Mesenchymal stem cell (in vitro differentiated cells and primary cell): Measurements from ENCODE around the gene CCSER1.

Source experiments
- DNase-seq: peaks from one replicate; pipeline ENCODE4 v3.0.0-alpha.2; 2013
- H2AFZ ChIP-seq: one replicate; pipeline ENCODE4 v1.6.1; 2013; ENCODE audit warnings: low read depth, mild to moderate bottlenecking, control low read depth, inconsistent platforms, low read length, moderate library complexity
- H2AK5ac ChIP-seq: 2 replicates; pipeline ENCODE4 v1.6.1; 2013; ENCODE audit warnings: low read length, moderate library complexity, mild to moderate bottlenecking, inconsistent platforms; ENCODE audit not compliant: severe bottlenecking
- H2BK120ac ChIP-seq: one replicate; pipeline ENCODE4 v1.6.1; 2013; ENCODE audit warnings: low read depth, mild to moderate bottlenecking, inconsistent platforms, low read length, moderate library complexity
- H2BK12ac ChIP-seq, 2 experiments: one replicate each; pipeline ENCODE4 v1.6.1; 2013; ENCODE audit warnings: inconsistent platforms in 2 of 2, low read length in 2 of 2, mild to moderate bottlenecking in 2 of 2, moderate library complexity in 2 of 2, control low read depth in 1 of 2
- H2BK15ac ChIP-seq: one replicate; pipeline ENCODE4 v1.6.1; 2013; ENCODE audit warnings: mild to moderate bottlenecking, low read depth, inconsistent platforms; ENCODE audit not compliant: poor library complexity, severe bottlenecking
- H2BK5ac ChIP-seq: 2 replicates; pipeline ENCODE4 v1.6.1; 2013; ENCODE audit warnings: low read depth, mild to moderate bottlenecking, low read length, control low read depth, inconsistent platforms; ENCODE audit not compliant: poor library complexity, severe bottlenecking
- H3K14ac ChIP-seq, 2 experiments: one replicate each; pipeline ENCODE4 v1.6.1; 2013; ENCODE audit warnings: inconsistent platforms in 2 of 2, low read length in 2 of 2, control low read depth in 1 of 2, mild to moderate bottlenecking in 1 of 2, moderate library complexity in 1 of 2
- H3K18ac ChIP-seq, 2 experiments: one replicate each; pipeline ENCODE4 v1.6.1; 2013; ENCODE audit warnings: inconsistent platforms in 2 of 2, low read length in 2 of 2, control low read depth in 1 of 2, low read depth in 1 of 2, mild to moderate bottlenecking in 1 of 2
- H3K23ac ChIP-seq, 2 experiments: one replicate each; pipeline ENCODE4 v1.6.1; 2013; ENCODE audit warnings: inconsistent platforms in 2 of 2, low read length in 2 of 2, mild to moderate bottlenecking in 2 of 2, moderate library complexity in 2 of 2, control low read depth in 1 of 2
- H3K27ac ChIP-seq: 2 replicates; pipeline ENCODE4 v1.5.1; 2013; ENCODE audit warnings: mild to moderate bottlenecking, moderate library complexity, low read length, control low read depth, inconsistent platforms; ENCODE audit not compliant: poor library complexity, severe bottlenecking
- H3K27me3 ChIP-seq, 2 experiments: 2 replicates each; pipeline versions ENCODE4 v1.6.1 to v1.7.0; 2013; ENCODE audit warnings: low read length in 2 of 2, mild to moderate bottlenecking in 2 of 2, moderate library complexity in 2 of 2, control low read depth in 1 of 2, inconsistent platforms in 1 of 2; ENCODE audit not compliant: control insufficient read depth in 1 of 2, insufficient read depth in 1 of 2
- H3K36me3 ChIP-seq, 2 experiments: 2 replicates each; pipeline versions ENCODE4 v1.6.1 to v1.7.0; 2013; ENCODE audit warnings: low read length in 2 of 2, control low read depth in 1 of 2, inconsistent platforms in 1 of 2, low read depth in 1 of 2, mild to moderate bottlenecking in 1 of 2; ENCODE audit not compliant: insufficient read depth in 2 of 2, control insufficient read depth in 1 of 2
- H3K4ac ChIP-seq, 2 experiments: one replicate each; pipeline ENCODE4 v1.6.1; 2013; ENCODE audit warnings: inconsistent platforms in 2 of 2, low read length in 2 of 2, mild to moderate bottlenecking in 2 of 2, moderate library complexity in 2 of 2, control low read depth in 1 of 2, low read depth in 1 of 2
- H3K4me1 ChIP-seq: 2 replicates; pipeline ENCODE4 v1.6.1; 2013; ENCODE audit warnings: low read depth, low read length, control low read depth; ENCODE audit not compliant: control insufficient read depth, insufficient read depth
- H3K4me2 ChIP-seq: 2 replicates; pipeline ENCODE4 v1.6.1; 2013; ENCODE audit warnings: low read length, mild to moderate bottlenecking, inconsistent platforms; ENCODE audit not compliant: poor library complexity, severe bottlenecking
- H3K4me3 ChIP-seq, 2 experiments: 2 replicates each; pipeline versions ENCODE4 v1.5.1 to v1.7.0; 2013; ENCODE audit warnings: low read length in 2 of 2, mild to moderate bottlenecking in 2 of 2, control low read depth in 1 of 2, low read depth in 1 of 2; ENCODE audit not compliant: insufficient read depth in 1 of 2
- H3K79me1 ChIP-seq: replicated peaks from 2 replicates; pipeline ENCODE4 v1.6.1; 2013; ENCODE audit warnings: mild to moderate bottlenecking, control low read depth, low read length, inconsistent platforms; ENCODE audit not compliant: poor library complexity, severe bottlenecking
- H3K9ac ChIP-seq: 2 replicates; pipeline ENCODE4 v1.7.0; 2013; ENCODE audit warnings: mild to moderate bottlenecking, low read length, moderate library complexity
- H3K9me3 ChIP-seq: 2 replicates; pipeline ENCODE4 v1.7.0; 2013; ENCODE audit warnings: mild to moderate bottlenecking, low read length; ENCODE audit not compliant: control insufficient read depth
- H4K8ac ChIP-seq: one replicate; pipeline ENCODE4 v1.6.1; 2013; ENCODE audit warnings: inconsistent platforms, mild to moderate bottlenecking, low read length, moderate library complexity
- H4K91ac ChIP-seq: one replicate; pipeline ENCODE4 v1.6.1; 2013; ENCODE audit warnings: mild to moderate bottlenecking, low read length, inconsistent platforms
- WGBS: methylation state at CpG from one replicate; pipeline ENCODE4 v1.1.7; 2013; ENCODE audit warnings: mixed read lengths; 5-methylcytosine and 5-hydroxymethylcytosine counted together

CCSER1 gene

DNA sequence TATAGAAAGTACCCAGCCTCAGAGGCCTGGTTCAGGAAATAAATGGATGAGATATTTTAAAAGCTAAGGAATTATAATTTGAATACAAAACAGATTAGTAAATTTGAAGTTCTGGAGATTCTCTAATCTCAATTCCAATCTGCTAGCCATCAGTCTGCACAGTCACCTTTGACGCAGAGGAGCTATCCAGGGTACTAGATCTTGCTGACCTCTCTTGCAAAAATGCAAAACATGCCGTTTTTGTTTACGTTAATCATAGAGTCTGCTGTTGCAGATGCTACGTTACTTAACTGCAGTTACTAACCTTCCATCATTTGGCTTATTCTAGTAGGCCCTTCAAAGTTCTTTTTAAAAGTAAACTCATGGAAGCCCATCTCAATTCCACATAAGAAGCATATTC, 10.4 kb downstream of the CCSER1 start:
- Histone ChIP-seq H4K8ac (no peak overlapping the region), H3K27me3 (no peaks in the 10 kb centered on the region), H3K4me2 (no peak overlapping the region), H3K14ac (no peak overlapping the region), H2BK12ac (no peak overlapping the region), H3K4me3 (no peak overlapping the region), H3K27ac (no peak overlapping the region), H3K9ac (no peak overlapping the region), H3K23ac (no peak overlapping the region), H2AFZ (no peak overlapping the region), H3K4ac (no peak overlapping the region), H3K18ac (no peak overlapping the region), H2BK5ac (no peak overlapping the region), H3K4me1 (no peaks in the 10 kb centered on the region), H2BK15ac (no peak overlapping the region), H2BK120ac (no peak overlapping the region), H3K36me3 (no peaks in the 10 kb centered on the region), H3K9me3 (no peaks in the 10 kb centered on the region), H4K91ac (no peak overlapping the region), H3K79me1 (no peaks in the 10 kb centered on the region), H2AK5ac (no peak overlapping the region)
- peak; percentile 20 for DNase-seq
- WGBS = 24% methylated on average over 4 of the region's 4 CpGs

DNA sequence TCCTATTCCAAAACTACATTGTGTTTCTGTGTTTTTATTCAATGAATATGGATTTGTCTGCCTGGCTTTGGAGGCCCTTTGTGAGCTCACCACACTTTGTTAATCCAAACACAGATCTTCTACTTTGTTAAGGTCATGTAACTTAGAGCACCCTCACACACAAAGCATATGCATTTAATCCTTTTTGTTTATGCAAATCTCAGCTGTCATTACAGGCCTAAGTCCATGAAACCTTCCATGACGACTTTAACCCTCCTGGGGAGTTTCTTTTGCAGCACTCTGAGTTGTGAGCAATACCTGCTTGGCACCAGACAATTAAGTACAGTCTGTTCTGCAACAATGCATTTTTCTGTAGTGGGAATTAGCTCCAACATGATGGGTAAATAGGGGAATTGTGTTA, 14.9 kb downstream of the CCSER1 start:
- H2AK5ac ChIP-seq = no peak overlapping the region
- no peak overlapping the region for H4K91ac ChIP-seq
- no peak overlapping the region for H2BK5ac ChIP-seq
- no peak overlapping the region for H2BK120ac ChIP-seq
- H3K9ac ChIP-seq = no peak overlapping the region
- H3K4me2 ChIP-seq = no peak overlapping the region
- no peak overlapping the region for H2BK12ac ChIP-seq
- no peak overlapping the region for H2BK15ac ChIP-seq
- no peaks in the 10 kb centered on the region for H3K9me3 ChIP-seq
- H3K18ac ChIP-seq = no peak overlapping the region
- no peaks in the 10 kb centered on the region for H3K4me1 ChIP-seq
- no peak overlapping the region for H3K4me3 ChIP-seq
- H3K14ac ChIP-seq = no peak overlapping the region
- H3K23ac ChIP-seq = no peak overlapping the region
- H3K36me3 ChIP-seq = no peaks in the 10 kb centered on the region
- no peak overlapping the region for H3K4ac ChIP-seq
- H3K79me1 ChIP-seq = no peaks in the 10 kb centered on the region
- 23% methylated on average over 1 of the region's 1 CpG for WGBS
- H3K27me3 ChIP-seq = no peaks in the 10 kb centered on the region
- no peak overlapping the region for H3K27ac ChIP-seq
- no peak overlapping the region for H2AFZ ChIP-seq
- no peak overlapping the region for H4K8ac ChIP-seq
- DNase-seq = no peak

DNA sequence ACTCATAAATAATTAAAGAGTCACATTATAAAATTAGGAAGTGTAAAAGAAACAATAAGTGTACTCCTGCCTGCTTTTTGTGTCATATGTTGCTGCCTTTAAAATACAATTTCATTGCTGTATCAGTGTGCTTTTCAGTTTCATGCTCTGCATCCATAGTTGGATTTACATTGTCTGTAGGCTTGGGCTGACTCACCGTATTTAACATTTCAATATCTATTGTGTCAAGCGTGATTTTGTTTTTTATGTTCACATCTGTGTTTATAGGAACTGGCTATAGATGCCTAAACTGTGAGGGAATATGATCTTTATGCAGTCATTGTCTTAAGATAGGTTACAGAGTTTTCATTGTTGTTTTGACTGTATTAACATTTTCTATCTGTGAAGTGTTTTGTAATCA, 18.1 kb downstream of the CCSER1 start:
- H2BK15ac ChIP-seq = no peak overlapping the region
- 94% methylated on average over 2 of the region's 2 CpGs for WGBS
- H4K91ac ChIP-seq = no peak overlapping the region
- no peak overlapping the region for H2AFZ ChIP-seq
- H3K23ac ChIP-seq = no peak overlapping the region
- H2BK5ac ChIP-seq = no peak overlapping the region
- no peak overlapping the region for H3K4me3 ChIP-seq
- H3K18ac ChIP-seq = no peak overlapping the region
- H3K4me2 ChIP-seq = no peak overlapping the region
- no peaks in the 10 kb centered on the region for H3K4me1 ChIP-seq
- no peak for DNase-seq
- H3K36me3 ChIP-seq = no peaks in the 10 kb centered on the region
- no peaks in the 10 kb centered on the region for H3K9me3 ChIP-seq
- no peak overlapping the region for H4K8ac ChIP-seq
- H2BK120ac ChIP-seq = no peak overlapping the region
- H3K4ac ChIP-seq = no peak overlapping the region
- no peaks in the 10 kb centered on the region for H3K27me3 ChIP-seq
- no peak overlapping the region for H2AK5ac ChIP-seq
- no peak overlapping the region for H3K9ac ChIP-seq
- no peak overlapping the region for H3K27ac ChIP-seq
- no peak overlapping the region for H2BK12ac ChIP-seq
- H3K79me1 ChIP-seq = no peaks in the 10 kb centered on the region
- H3K14ac ChIP-seq = no peak overlapping the region

DNA sequence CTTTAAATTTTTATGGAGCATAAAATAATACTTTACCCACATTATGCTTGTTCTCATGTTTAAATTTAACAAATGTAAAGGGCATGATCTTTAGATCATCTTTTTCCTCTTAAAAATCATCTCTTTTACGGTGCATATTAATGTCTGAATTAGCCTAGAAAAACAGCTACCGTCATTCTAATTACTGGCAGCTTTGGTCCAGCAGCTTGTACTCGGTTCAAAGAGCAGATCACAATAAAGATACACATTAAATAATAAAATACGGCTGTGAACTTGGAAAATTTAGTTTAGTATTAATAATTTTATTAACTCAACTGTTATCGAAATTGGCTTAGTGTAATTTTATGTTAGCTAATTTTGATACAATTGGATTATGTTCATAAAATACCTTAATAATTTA, 19.1 kb downstream of the CCSER1 start:
- H4K8ac ChIP-seq = no peak overlapping the region
- H3K4me2 ChIP-seq = no peak overlapping the region
- H2BK5ac ChIP-seq = no peak overlapping the region
- no peak overlapping the region for H2AK5ac ChIP-seq
- no peak overlapping the region for H3K4me3 ChIP-seq
- no peak overlapping the region for H2AFZ ChIP-seq
- no peak overlapping the region for H3K18ac ChIP-seq
- H3K36me3 ChIP-seq = no peaks in the 10 kb centered on the region
- no peaks in the 10 kb centered on the region for H3K79me1 ChIP-seq
- no peak overlapping the region for H4K91ac ChIP-seq
- H3K9ac ChIP-seq = no peak overlapping the region
- no peak overlapping the region for H3K14ac ChIP-seq
- DNase-seq = no peak
- no peak overlapping the region for H3K27ac ChIP-seq
- H2BK15ac ChIP-seq = no peak overlapping the region
- H2BK12ac ChIP-seq = no peak overlapping the region
- H3K23ac ChIP-seq = no peak overlapping the region
- H2BK120ac ChIP-seq = no peak overlapping the region
- no peaks in the 10 kb centered on the region for H3K27me3 ChIP-seq
- no peaks in the 10 kb centered on the region for H3K4me1 ChIP-seq
- 93% methylated on average over 2 of the region's 5 CpGs for WGBS
- no peak overlapping the region for H3K4ac ChIP-seq
- H3K9me3 ChIP-seq = no peaks in the 10 kb centered on the region
